ENCODE measurements around the gene TMEM229B.
A peak's percentile ranks its signal among the peaks of the same experiment; 100 is the strongest.

TMEM229B gene

GRCh38 chr14:67487937-67488893 lies at the start of gene TMEM229B:
TMEM229B (minus strand) TSS chr14:67488721; CDS start chr14:67473923, 14,798 bp downstream.
- no peak for TF ChIP-seq CTCF (IDR thresholded peaks at IDR 0.05; ENCODE audit: borderline replicate concordance, insufficient read depth, low read depth, low read length)
- H3K4me3 ChIP-seq (ENCODE audit: low read depth, low read length): peak within 1 kb of the TSS; percentile 25

- H3K4me3 ChIP-seq (ENCODE audit: low read depth, low read length): no peak overlapping the region
- TF ChIP-seq CTCF (IDR thresholded peaks at IDR 0.05; ENCODE audit: borderline replicate concordance, insufficient read depth, low read depth, low read length): no peak
These were observed 49.2 kb upstream of the TMEM229B start for GRCh38 chr14:67537736-67538135.

GRCh38 chr14:67536087-67536486 lies 47.6 kb upstream of the TMEM229B start:
- no peak for TF ChIP-seq CTCF (IDR thresholded peaks at IDR 0.05; ENCODE audit: borderline replicate concordance, insufficient read depth, low read depth, low read length)
- no peak overlapping the region for H3K4me3 ChIP-seq (ENCODE audit: low read depth, low read length)

GRCh38 chr14:67533754-67534085 lies 45.2 kb upstream of the TMEM229B start:
- peak overlapping the region; percentile 43 for H3K4me3 ChIP-seq (ENCODE audit: low read depth, low read length)
- TF ChIP-seq CTCF (IDR thresholded peaks at IDR 0.05; ENCODE audit: borderline replicate concordance, insufficient read depth, low read depth, low read length): no peak

GRCh38 chr14:67532998-67533753 lies 44.7 kb upstream of the TMEM229B start, which contains the start of gene PLEKHH1:
PLEKHH1 (plus strand) TSS chr14:67533290; CDS start chr14:67541868, 8,578 bp downstream.
- H3K4me3 ChIP-seq (ENCODE audit: low read depth, low read length): peak within 1 kb of the TSS; percentile 43
- TF ChIP-seq CTCF (IDR thresholded peaks at IDR 0.05; ENCODE audit: borderline replicate concordance, insufficient read depth, low read depth, low read length): no peak

- peak overlapping the region; percentile 43 for H3K4me3 ChIP-seq (ENCODE audit: low read depth, low read length)
- TF ChIP-seq CTCF (IDR thresholded peaks at IDR 0.05; ENCODE audit: borderline replicate concordance, insufficient read depth, low read depth, low read length): no peak
These were observed 44.1 kb upstream of the TMEM229B start for GRCh38 chr14:67532606-67532997.
